Fibroblast of the aortic adventitia (primary cell): ENCODE results near the gene CORO7. TPM values are rescaled to one million over a fixed set of nuclear protein-coding genes. Genes with fewer than 3 reads are reported as not detected.
A peak's percentile ranks its signal among the peaks of the same experiment; 100 is the strongest.

Experiments
- DNase-seq: peaks from one replicate; pipeline ENCODE4 v3.0.0-alpha.2; 2010; ENCODE audit warnings: low read depth
- H3K4me3 ChIP-seq: 2 replicates; pipeline ENCODE4 v1.5.1; 2011; ENCODE audit warnings: low read depth, mild to moderate bottlenecking, control low read depth, low read length, moderate library complexity
- CTCF ChIP-seq: IDR thresholded peaks from 2 replicates; pipeline ENCODE4 v1.5.1; 2011; ENCODE audit warnings: mild to moderate bottlenecking, low read length, control low read depth, inconsistent platforms; ENCODE audit not compliant: insufficient read depth
- total RNA-seq: library from RNA; depleted of rRNA; stranded (reverse); fragments of >200 nt; gene quantifications from 2 replicates; pipeline ENCODE4 v1.2.3, GENCODE V29; 2012; ENCODE audit warnings: low replicate concordance

CORO7 gene
- total RNA-seq, 1 donor = 16.7 TPM

GRCh38 chr16:4383591-4384444 is 32.6 kb downstream of the CORO7 start:
- no peak overlapping the region for H3K4me3 ChIP-seq
- no peak for TF ChIP-seq CTCF
- DNase-seq = no peak

GRCh38 chr16:4382795-4383357 is 33.5 kb downstream of the CORO7 start:
- DNase-seq = no peak
- TF ChIP-seq CTCF = no peak
- no peak overlapping the region for H3K4me3 ChIP-seq

- DNase-seq = no peak
- H3K4me3 ChIP-seq = no peak overlapping the region
- no peak for TF ChIP-seq CTCF
Observed at GRCh38 chr16:4381935-4382794, 34.2 kb downstream of the CORO7 start.

- H3K4me3 ChIP-seq = no peak overlapping the region
- TF ChIP-seq CTCF = no peak
- DNase-seq = no peak
Observed at GRCh38 chr16:4381072-4381934, 35.1 kb downstream of the CORO7 start.

- no peak overlapping the region for H3K4me3 ChIP-seq
- peak; percentile 38 for DNase-seq
- TF ChIP-seq CTCF = no peak
Observed at GRCh38 chr16:4380119-4381063, 36.0 kb downstream of the CORO7 start.
